CD4-positive, alpha-beta memory T cell (primary cell): ENCODE results near the gene KPNA1. TPM values are rescaled to one million over a fixed set of nuclear protein-coding genes. Genes with fewer than 3 reads are reported as not detected.

Experiments
- CTCF ChIA-PET: fragments of 350-600 bp; sonication (Branson Sonifier 250); formaldehyde crosslinking; loops from one replicate; lab custom pipeline; 2021; ENCODE audit warnings: inconsistent platforms; ENCODE audit not compliant: partially characterized antibody; lab: Charles Lee
- POLR2A ChIA-PET: fragments of 350-600 bp; sonication (Branson Sonifier 250); formaldehyde crosslinking; loops from one replicate; lab custom pipeline; 2021; ENCODE audit not compliant: partially characterized antibody; lab: Charles Lee
- DNase-seq, 5 donors: peaks; one replicate each; pipeline versions ENCODE4 v3.0.0 to v3.0.0-alpha.2; 2020 to 2022; ENCODE audit warnings: mixed read lengths in 1 of 5
- H3K27ac ChIP-seq: one replicate; pipeline ENCODE4 v1.7.0; 2013; ENCODE audit warnings: low read depth, low read length
- H3K27me3 ChIP-seq: 2 replicates; pipeline ENCODE4 v1.7.0; 2013; ENCODE audit warnings: mild to moderate bottlenecking, low read length, moderate library complexity; ENCODE audit not compliant: insufficient read depth
- H3K36me3 ChIP-seq: 2 replicates; pipeline ENCODE4 v1.7.0; 2013; ENCODE audit warnings: mild to moderate bottlenecking, low read length, moderate library complexity; ENCODE audit not compliant: insufficient read depth
- H3K4me1 ChIP-seq: 2 replicates; pipeline ENCODE4 v1.7.0; 2013; ENCODE audit warnings: mild to moderate bottlenecking, low read length, moderate library complexity; ENCODE audit not compliant: insufficient read depth
- H3K4me3 ChIP-seq, 2 donors: one replicate each; pipeline ENCODE4 v1.7.0; 2013; ENCODE audit warnings: low read length in 2 of 2, mild to moderate bottlenecking in 1 of 2
- H3K9me3 ChIP-seq, 2 donors: one replicate each; pipeline ENCODE4 v1.7.0; 2013; ENCODE audit warnings: low read length in 2 of 2, control low read depth in 1 of 2; ENCODE audit not compliant: control insufficient read depth in 1 of 2
- H3K27ac Mint-ChIP-seq, 7 donors: one replicate each; pipeline ENCODE4 v1.8.0; 2020 to 2021; ENCODE audit warnings: mixed read lengths in 7 of 7, mild to moderate bottlenecking in 6 of 7, inconsistent platforms in 3 of 7, moderate library complexity in 3 of 7
- H3K27me3 Mint-ChIP-seq, 2 donors: one replicate each; pipeline ENCODE4 v1.8.0; 2020 to 2021; ENCODE audit warnings: mixed read lengths in 2 of 2
- H3K36me3 Mint-ChIP-seq, 2 donors: one replicate each; pipeline ENCODE4 v1.8.0; 2020 to 2021; ENCODE audit warnings: mixed read lengths in 2 of 2, inconsistent platforms in 1 of 2, mild to moderate bottlenecking in 1 of 2
- H3K4me1 Mint-ChIP-seq, 4 donors: one replicate each; pipeline ENCODE4 v1.8.0; 2020 to 2021; ENCODE audit warnings: mixed read lengths in 4 of 4, mild to moderate bottlenecking in 1 of 4
- H3K4me3 Mint-ChIP-seq, 8 donors: one replicate each; pipeline ENCODE4 v1.8.0; 2020 to 2021; ENCODE audit warnings: mixed read lengths in 8 of 8, mild to moderate bottlenecking in 7 of 8, moderate library complexity in 6 of 8, inconsistent platforms in 3 of 8
- H3K9me3 Mint-ChIP-seq, 8 donors: one replicate each; pipeline ENCODE4 v1.8.0; 2020 to 2021; ENCODE audit warnings: mixed read lengths in 8 of 8, mild to moderate bottlenecking in 5 of 8, inconsistent platforms in 3 of 8, moderate library complexity in 1 of 8
- intact Hi-C: fragments of 100-400 bp; cut with micrococcal nuclease; formaldehyde crosslinking; loops from one replicate; pipeline ENCODE4 v1.15.1; 2023
- polyA plus RNA-seq, 2 donors: library from polyadenylated mRNA; unstranded; fragments of 300-500 nt; fragmentation: Illumina TruSeq; gene quantifications; one replicate each; pipeline ENCODE4 v1.2.3, GENCODE V29; 2021
- total RNA-seq, 2 experiments: library from RNA; stranded (reverse); gene quantifications; one replicate each; pipeline ENCODE4 v1.2.3, GENCODE V29; 2021

KPNA1 gene
- total and polyA plus RNA-seq, 4 experiments from 2014 or later, result 45.6 to 71.5 (median 59.4) TPM

DNA sequence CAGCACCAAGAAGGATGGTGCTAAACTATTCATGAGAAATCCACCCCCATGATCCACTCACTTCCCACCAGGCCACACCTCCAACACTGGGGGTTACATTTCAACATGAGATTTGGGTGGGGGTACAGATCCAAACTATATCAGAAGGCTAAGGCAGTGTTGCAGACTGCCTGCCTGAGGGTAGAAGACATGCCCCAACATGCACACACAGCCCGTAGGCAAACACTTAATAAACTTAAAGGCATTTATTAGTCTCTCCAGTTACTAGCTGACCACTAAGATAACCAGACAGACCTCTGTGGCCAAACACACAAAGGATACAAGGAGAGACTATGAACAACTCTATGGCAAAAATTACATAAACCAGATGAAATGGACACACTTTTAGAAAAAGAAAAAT lies 120.6 kb downstream of the KPNA1 start:
- H3K27ac Mint-ChIP-seq, result no peak overlapping the region
- ChIA-PET CTCF (interaction anchor here (1.3 to 3.3 kb wide), 4 partner anchors 10 to 285 kb away, joined by 3 to 47 read pairs (median 24); partner anchors contain the start of genes FAM162A, MIX23 and PARP14), POLR2A (interaction anchor here (1.8 kb wide), 1 partner anchor 11 kb away, joined by 32 read pairs; the partner anchor contains the start of genes FAM162A and MIX23)
- no peak overlapping the region for H3K27ac ChIP-seq
- H3K36me3 ChIP-seq, result no peaks in the 10 kb centered on the region
- no peaks in the 10 kb centered on the region for H3K27me3 ChIP-seq
- intact Hi-C loops, result no loop called here
- no peak overlapping the region for H3K4me3 Mint-ChIP-seq
- H3K27me3 Mint-ChIP-seq, result no peaks in the 10 kb centered on the region
- peaks cover 0 to 4% of the 10 kb centered on the region in 2 donors for H3K36me3 Mint-ChIP-seq
- no peak for DNase-seq
- H3K4me1 Mint-ChIP-seq, result peaks cover 0 to 4% (median 3%) of the 10 kb centered on the region in 4 donors
- H3K9me3 ChIP-seq, result no peaks in the 10 kb centered on the region
- H3K4me1 ChIP-seq, result no peaks in the 10 kb centered on the region
- no peaks in the 10 kb centered on the region for H3K9me3 Mint-ChIP-seq
- H3K4me3 ChIP-seq, result no peak overlapping the region

DNA sequence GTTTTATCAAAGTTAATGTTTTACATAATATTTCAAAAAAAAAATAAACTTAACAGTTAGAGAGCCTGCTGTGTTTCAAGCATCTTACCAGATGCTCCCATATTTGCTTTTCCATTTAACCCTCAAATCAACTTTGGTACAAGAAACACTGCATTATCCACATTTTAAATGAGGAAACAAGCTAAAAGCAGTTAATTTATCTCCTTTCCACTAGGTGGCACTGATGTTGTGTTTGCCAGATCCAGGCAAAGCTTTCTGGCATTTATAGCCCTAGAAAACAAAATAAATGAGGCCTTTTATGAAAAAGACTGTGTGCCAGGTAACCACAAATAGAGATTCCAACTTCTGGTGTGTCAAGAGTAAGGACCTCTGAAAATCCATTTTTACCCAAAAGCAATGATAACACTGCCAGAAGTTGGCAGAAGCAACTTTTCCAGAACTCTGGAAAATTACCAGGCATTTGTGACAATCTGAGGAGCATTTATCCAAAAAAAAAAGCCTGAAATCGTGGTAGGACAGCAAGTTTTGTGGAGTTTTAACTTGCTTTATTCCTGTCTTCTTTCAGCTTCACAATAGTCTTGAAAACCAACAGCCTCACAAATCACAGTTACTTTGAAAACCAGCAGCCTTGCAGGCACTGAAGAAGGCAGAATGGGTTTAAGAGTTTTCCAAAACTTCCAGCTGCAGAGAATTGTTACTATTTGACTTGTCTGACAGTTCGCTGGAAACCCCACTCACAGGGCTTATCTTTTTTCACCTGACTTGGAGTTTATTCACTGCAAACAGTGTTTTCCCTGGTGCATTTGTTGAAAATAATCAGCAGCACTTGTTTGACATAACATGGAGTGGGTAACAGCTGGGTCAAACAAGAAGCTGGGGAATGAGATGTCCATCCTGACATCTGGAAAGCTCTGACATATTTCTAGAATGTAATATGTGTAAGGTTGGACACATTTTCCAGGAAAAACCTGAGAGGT lies 121.6 kb downstream of the KPNA1 start:
- no peaks in the 10 kb centered on the region for H3K27me3 Mint-ChIP-seq
- no peaks in the 10 kb centered on the region for H3K9me3 Mint-ChIP-seq
- H3K4me3 ChIP-seq, result no peak overlapping the region
- peak overlapping the region in 1 of 7 donors; percentile 48 for H3K27ac Mint-ChIP-seq
- H3K27me3 ChIP-seq, result no peaks in the 10 kb centered on the region
- intact Hi-C loops, result loop anchor here (1.0 to 2.0 kb wide), 4 partner anchors 9 to 286 kb away; partner anchors contain the start of genes FAM162A and WDR5B
- no peak overlapping the region for H3K27ac ChIP-seq
- ChIA-PET POLR2A (interaction anchor here (0.6 to 1.9 kb wide), 7 partner anchors 10 to 847 kb away, joined by 3 to 32 read pairs (median 4); partner anchors contain the start of genes DTX3L, FAM162A, MIX23 and PARP9), CTCF (interaction anchor here (0.5 to 3.3 kb wide), 26 partner anchors 8 to 847 kb away, joined by 3 to 47 read pairs (median 4); partner anchors contain the start of genes FAM162A, MIX23, PARP14 and POLQ)
- H3K4me1 Mint-ChIP-seq, result peaks cover 4 to 7% (median 5%) of the 10 kb centered on the region in 4 donors
- H3K36me3 Mint-ChIP-seq, result peaks cover 0 to 6% of the 10 kb centered on the region in 2 donors
- H3K4me1 ChIP-seq, result no peaks in the 10 kb centered on the region
- DNase-seq, result peak; percentile 40 to 55 (median 47)
- no peaks in the 10 kb centered on the region for H3K9me3 ChIP-seq
- no peaks in the 10 kb centered on the region for H3K36me3 ChIP-seq
- H3K4me3 Mint-ChIP-seq, result no peak overlapping the region

DNA sequence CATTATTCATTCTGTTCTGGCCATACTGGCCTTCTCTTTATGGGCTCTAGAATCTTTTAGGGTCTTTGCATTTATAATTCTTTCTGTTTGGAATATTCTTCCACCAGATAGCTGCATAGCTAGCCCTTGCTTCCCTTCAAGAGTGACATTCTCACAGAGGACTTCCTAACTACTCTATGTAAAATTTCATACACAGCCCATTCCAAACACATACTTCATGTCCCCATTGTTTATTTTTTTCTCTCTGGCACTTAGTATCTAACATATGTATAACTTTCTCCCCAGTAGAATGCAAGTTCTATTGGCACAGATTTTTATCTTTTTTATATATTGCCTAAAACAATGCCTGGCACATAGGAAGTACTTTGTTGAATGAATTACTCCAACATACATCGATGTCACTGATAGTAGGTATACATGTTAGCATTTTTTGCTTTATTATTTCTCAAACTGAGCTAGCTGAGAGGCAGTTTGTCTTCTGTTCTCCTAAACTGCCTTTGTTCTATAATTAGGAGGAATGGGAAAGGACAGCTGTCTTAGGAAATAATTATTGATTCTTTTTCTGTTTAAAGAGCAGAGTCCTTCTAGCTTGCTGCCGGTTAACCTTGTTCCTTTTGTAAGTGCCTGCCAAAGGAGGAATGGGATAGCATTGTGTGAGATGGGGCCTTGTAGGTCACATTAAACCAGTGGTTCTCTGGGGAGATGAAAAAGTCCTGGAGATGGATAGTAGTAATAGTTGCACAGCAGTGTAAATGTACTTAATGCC lies 122.9 kb downstream of the KPNA1 start:
- CTCF ChIA-PET, result interaction anchor here (1.3 to 3.3 kb wide), 4 partner anchors 9 to 287 kb away, joined by 3 to 28 read pairs (median 6); partner anchors contain the start of genes MIX23 and PARP14

DNA sequence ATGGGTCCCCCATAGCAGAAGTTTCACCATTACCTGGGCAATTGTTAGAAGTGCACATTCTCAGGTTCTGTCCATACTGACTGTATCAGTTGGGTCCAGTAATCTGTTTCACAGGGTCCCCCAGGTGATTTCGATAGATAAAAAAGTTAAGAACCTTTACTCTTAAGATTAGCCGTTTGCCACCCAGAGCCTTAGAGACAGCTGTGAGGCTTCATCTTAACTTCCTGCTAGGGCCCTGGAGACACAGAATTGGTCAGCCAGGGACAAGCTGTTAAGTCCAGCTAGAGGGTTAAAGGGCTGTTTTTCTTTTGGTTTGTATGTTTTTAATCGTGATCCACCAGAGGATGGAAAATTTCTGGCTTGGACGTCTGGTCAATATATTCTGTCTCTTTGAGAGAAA lies 124.1 kb downstream of the KPNA1 start:
- Histone ChIP-seq H3K4me3 (no peak overlapping the region), H3K36me3 (no peaks in the 10 kb centered on the region), H3K4me1 (peaks cover 7% of the 10 kb centered on the region), H3K9me3 (no peaks in the 10 kb centered on the region), H3K27me3 (no peaks in the 10 kb centered on the region), H3K27ac (no peak overlapping the region)
- peaks cover 0 to 11% of the 10 kb centered on the region in 2 donors for H3K36me3 Mint-ChIP-seq
- no peak overlapping the region for H3K4me3 Mint-ChIP-seq
- ChIA-PET CTCF (interaction anchor here (0.9 to 1.3 kb wide), 2 partner anchors 8 to 638 kb away, joined by 3 read pairs; partner anchors contain the start of gene MIX23), POLR2A (interaction anchor here (1.2 kb wide), 1 partner anchor 25 kb away, joined by 4 read pairs; the partner anchor contains the start of gene WDR5B)
- H3K9me3 Mint-ChIP-seq, result no peaks in the 10 kb centered on the region
- intact Hi-C loops, result no loop called here
- no peak overlapping the region for H3K27ac Mint-ChIP-seq
- DNase-seq, result no peak
- peaks cover 14 to 21% (median 16%) of the 10 kb centered on the region in 4 donors for H3K4me1 Mint-ChIP-seq
- no peaks in the 10 kb centered on the region for H3K27me3 Mint-ChIP-seq

More for the DNA sequence above, 122.9 kb downstream of the KPNA1 start:
- Mint-ChIP-seq H3K4me1 (peaks cover 10 to 16% (median 11%) of the 10 kb centered on the region in 4 donors), H3K4me3 (no peak overlapping the region), H3K27me3 (no peaks in the 10 kb centered on the region), H3K27ac (peak overlapping the region in 2 of 7 donors; percentile 0 to 39), H3K9me3 (no peaks in the 10 kb centered on the region), H3K36me3 (peaks cover 0 to 11% of the 10 kb centered on the region in 2 donors)
- no peaks in the 10 kb centered on the region for H3K9me3 ChIP-seq
- POLR2A ChIA-PET, result interaction anchor here (1.9 kb wide), 1 partner anchor 24 kb away, joined by 13 read pairs; the partner anchor contains the start of gene WDR5B
- DNase-seq, result no peak
- intact Hi-C loops, result loop anchor here (2.0 kb wide), 1 partner anchor 25 kb away; the partner anchor contains the start of gene WDR5B
- no peaks in the 10 kb centered on the region for H3K4me1 ChIP-seq
- H3K27me3 ChIP-seq, result no peaks in the 10 kb centered on the region
- no peak overlapping the region for H3K4me3 ChIP-seq
- H3K36me3 ChIP-seq, result no peaks in the 10 kb centered on the region
- no peak overlapping the region for H3K27ac ChIP-seq

DNA sequence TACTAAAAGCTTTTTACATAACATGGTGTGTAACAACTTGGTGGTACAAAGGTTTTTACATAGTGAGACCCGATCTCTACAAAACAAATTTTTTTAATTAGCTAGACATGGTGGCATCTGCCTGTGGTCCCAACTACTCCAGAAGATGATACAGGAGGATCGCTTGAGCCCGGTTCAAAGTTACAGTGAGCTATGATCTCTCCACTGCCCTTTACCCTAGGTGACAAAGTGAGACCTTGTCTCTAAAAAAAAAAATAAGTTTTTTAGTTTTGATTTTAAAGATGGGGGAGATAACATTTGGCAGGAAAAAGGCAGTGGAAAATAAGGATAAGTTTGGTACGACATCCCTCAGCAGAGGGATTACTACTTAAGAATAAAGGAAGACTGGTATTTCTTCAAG lies 124.8 kb downstream of the KPNA1 start:
- H3K4me3 Mint-ChIP-seq, result no peak overlapping the region
- peaks cover 0 to 9% of the 10 kb centered on the region in 2 donors for H3K36me3 Mint-ChIP-seq
- H3K27me3 Mint-ChIP-seq, result no peaks in the 10 kb centered on the region
- H3K4me1 Mint-ChIP-seq, result peaks cover 18 to 27% (median 20%) of the 10 kb centered on the region in 4 donors
- Histone ChIP-seq H3K27me3 (no peaks in the 10 kb centered on the region), H3K27ac (no peak overlapping the region), H3K36me3 (no peaks in the 10 kb centered on the region), H3K4me1 (peaks cover 12% of the 10 kb centered on the region), H3K9me3 (no peaks in the 10 kb centered on the region), H3K4me3 (no peak overlapping the region)
- ChIA-PET POLR2A (interaction anchor here (0.5 to 1.2 kb wide), 2 partner anchors 26 to 61 kb away, joined by 3 to 4 read pairs; partner anchors contain the start of gene WDR5B), CTCF (interaction anchor here (0.9 to 1.3 kb wide), 3 partner anchors 171 to 638 kb away, joined by 3 to 6 read pairs (median 4); partner anchors contain the start of gene PARP14)
- H3K27ac Mint-ChIP-seq, result no peak overlapping the region
- intact Hi-C loops, result loop anchor here (10.0 kb wide), 1 partner anchor 555 kb away; the partner anchor contains the start of genes EAF2 and IQCB1
- DNase-seq, result no peak
- H3K9me3 Mint-ChIP-seq, result no peaks in the 10 kb centered on the region

DNA sequence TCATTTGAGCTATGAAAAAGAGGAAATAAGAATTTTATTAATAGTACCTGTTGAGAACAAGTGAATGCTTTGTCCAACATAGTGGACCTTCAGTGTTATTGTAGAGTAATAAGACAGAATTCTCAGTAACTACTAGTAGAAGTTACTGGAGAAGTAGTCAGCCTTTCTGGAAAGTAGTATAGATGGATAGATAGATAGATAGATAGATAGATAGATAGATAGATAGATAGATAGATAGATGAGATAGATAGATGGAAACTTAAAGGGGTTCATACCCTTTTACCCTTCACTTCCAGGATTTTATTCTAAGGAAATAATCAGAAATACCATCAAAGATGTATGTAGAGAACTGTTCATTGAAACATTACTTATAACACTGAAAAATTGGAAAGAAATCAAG lies 125.5 kb downstream of the KPNA1 start:
- Histone ChIP-seq H3K36me3 (no peaks in the 10 kb centered on the region), H3K27ac (no peak overlapping the region), H3K4me3 (no peak overlapping the region), H3K27me3 (no peaks in the 10 kb centered on the region), H3K4me1 (peaks cover 19% of the 10 kb centered on the region), H3K9me3 (no peaks in the 10 kb centered on the region)
- intact Hi-C loops, result loop anchor here (10.0 kb wide), 1 partner anchor 554 kb away; the partner anchor contains the start of genes EAF2 and IQCB1
- Mint-ChIP-seq H3K4me3 (no peak overlapping the region), H3K4me1 (peaks cover 22 to 33% (median 26%) of the 10 kb centered on the region in 4 donors), H3K36me3 (peaks cover 0 to 15% of the 10 kb centered on the region in 2 donors), H3K27ac (peak overlapping the region in 1 of 7 donors; percentile 87), H3K9me3 (no peaks in the 10 kb centered on the region), H3K27me3 (no peaks in the 10 kb centered on the region)
- ChIA-PET POLR2A (no interaction called here), CTCF (interaction anchor here (1.2 to 1.3 kb wide), 2 partner anchors 172 to 291 kb away, joined by 4 to 6 read pairs; partner anchors contain the start of gene PARP14)
- no peak for DNase-seq
